Hippocampal formation (tissue), 2 donors: ENCODE results near the gene ALKBH4.
"Not testable (repeated sequence)": the region's sequence is repeated elsewhere in the genome, so short reads cannot be mapped to it uniquely, and the experiment has no call there.

Experiments
- DNase-seq, 2 donors: peaks; one replicate each; lab custom pipeline; 2025; lab: John Stamatoyannopoulos, UW

Gene ALKBH4

GRCh38 chr7:102455596-102455995 is 9.1 kb downstream of the ALKBH4 start:
- DNase-seq: no peak

- DNase-seq: not testable (repeated sequence)
Measured at GRCh38 chr7:102454932-102455331, 9.7 kb downstream of the ALKBH4 start.

DNA sequence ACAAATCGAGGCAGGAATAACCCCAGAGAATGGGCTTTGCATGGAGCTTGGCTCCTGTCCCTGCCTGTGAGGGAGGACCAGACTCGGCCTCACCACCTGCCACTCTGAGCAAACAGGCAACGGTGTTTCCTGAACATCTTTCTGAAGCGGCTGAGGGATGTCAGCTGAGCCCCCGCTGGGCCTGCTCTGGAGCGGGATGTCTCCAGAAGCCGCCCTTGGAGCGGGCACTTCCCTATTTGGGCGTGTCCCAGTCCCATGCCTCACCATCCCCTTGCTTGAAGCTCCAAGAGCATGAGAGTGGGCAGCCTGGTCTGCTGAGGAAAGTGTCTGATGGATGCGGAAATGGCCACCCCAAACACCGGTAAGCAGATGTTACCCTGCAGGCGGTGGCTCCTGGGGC is 10.2 kb downstream of the ALKBH4 start:
- DNase-seq: no peak

- DNase-seq: no peak
Measured at GRCh38 chr7:102453319-102453718, 11.3 kb downstream of the ALKBH4 start.

GRCh38 chr7:102452451-102452850 is 12.2 kb downstream of the ALKBH4 start:
- no peak for DNase-seq

DNA sequence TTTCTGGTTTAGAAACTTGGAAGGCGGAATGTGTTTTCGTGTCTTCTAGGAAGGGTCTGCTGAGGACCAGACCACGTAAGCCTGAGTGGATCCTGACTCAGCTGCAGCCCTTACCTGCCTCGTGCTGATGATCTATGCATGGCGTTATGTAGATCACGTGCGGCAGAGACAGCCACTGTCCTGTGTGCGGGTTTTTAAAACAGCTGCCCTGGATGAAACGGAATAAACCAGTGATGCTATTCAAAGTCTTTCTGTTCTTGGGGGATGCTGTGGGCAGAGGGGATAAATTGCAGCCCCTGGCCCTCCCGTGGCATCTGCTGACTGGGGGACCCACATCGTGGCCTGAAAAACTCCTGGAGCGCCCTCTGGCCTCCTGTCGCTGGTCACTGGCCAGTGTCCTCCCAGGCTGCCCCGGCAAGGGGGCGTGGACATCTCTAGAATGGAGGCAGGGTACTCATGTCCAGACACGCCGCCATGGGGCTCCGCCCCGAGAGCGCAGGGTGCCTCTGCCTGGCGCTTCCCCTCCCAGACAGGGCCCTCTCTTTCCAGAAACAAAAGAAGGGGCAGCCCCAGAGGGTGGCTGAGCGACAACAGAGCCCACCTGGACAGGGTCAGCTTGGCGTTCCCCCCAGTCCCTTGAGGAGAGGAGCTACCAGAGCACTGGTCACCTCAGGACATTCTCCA is 13.2 kb downstream of the ALKBH4 start:
- DNase-seq: no peak

- no peak for DNase-seq
Measured at GRCh38 chr7:102450242-102450641, 14.4 kb downstream of the ALKBH4 start.

DNA sequence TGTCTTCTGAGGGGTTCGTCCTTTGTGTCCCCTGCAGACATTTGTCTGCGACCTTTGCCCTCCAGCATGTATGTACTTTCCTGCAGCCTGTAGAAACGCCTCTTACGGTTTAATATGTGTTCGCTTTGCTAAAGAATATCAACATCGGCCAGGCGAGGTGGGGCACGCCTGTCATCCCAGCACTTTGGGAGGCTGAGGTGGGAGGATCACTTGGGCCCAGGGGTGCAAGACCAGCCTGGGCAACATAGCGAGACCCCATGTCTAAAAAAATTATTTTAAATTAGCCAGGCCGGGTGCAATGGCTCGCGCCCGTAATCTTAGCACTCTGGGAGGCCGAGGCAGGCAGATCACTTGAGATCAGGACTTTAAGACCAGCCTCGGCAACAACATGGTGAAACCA is 15.5 kb downstream of the ALKBH4 start:
- no peak for DNase-seq

- DNase-seq: no peak
Measured at GRCh38 chr7:102447311-102447710, 17.4 kb downstream of the ALKBH4 start.

GRCh38 chr7:102446387-102447156 is 18.1 kb downstream of the ALKBH4 start:
- DNase-seq: no peak

- no peak for DNase-seq
Measured at GRCh38 chr7:102445674-102446071, 19.0 kb downstream of the ALKBH4 start.

DNA sequence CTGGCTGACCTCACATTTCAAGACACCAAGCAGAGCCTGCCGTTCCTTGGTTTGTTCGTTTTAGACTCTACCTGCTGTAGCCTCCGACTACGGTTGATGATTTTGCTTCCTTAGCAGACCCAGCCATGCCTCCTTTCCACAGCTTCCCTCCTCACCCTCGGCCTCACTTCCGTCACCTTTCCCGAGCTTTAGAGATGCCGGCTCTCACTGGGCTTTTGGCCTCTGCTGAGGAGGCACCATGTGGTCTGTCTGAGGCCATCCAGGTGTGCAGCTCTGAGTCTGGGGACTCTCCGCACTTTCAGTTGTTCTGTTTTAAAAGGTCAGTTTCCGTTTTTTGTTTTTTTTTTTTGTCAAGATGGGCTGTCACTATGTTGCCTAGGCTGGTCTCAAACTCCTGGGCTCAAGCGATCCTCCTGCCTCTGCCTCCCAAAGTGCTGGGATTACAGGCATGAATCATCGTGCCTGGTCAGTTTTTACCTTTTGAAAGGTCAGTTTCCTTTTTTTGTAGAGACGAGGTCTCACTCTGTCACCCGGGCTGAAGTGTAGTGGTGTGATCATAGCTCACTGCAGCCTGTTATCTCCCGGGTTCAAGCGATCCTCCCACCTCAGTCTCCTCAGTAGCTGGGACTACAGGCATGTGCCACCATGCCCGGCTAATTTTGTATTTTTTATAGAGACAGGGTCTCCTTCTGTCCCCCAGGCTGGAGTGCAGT is 19.5 kb downstream of the ALKBH4 start:
- DNase-seq: no peak

GRCh38 chr7:102439963-102440795 is 24.5 kb downstream of the ALKBH4 start:
- no peak for DNase-seq

- no peak for DNase-seq
Measured at GRCh38 chr7:102436118-102436517, 28.5 kb downstream of the ALKBH4 start.

GRCh38 chr7:102434039-102434486 is 30.6 kb downstream of the ALKBH4 start:
- no peak for DNase-seq

DNA sequence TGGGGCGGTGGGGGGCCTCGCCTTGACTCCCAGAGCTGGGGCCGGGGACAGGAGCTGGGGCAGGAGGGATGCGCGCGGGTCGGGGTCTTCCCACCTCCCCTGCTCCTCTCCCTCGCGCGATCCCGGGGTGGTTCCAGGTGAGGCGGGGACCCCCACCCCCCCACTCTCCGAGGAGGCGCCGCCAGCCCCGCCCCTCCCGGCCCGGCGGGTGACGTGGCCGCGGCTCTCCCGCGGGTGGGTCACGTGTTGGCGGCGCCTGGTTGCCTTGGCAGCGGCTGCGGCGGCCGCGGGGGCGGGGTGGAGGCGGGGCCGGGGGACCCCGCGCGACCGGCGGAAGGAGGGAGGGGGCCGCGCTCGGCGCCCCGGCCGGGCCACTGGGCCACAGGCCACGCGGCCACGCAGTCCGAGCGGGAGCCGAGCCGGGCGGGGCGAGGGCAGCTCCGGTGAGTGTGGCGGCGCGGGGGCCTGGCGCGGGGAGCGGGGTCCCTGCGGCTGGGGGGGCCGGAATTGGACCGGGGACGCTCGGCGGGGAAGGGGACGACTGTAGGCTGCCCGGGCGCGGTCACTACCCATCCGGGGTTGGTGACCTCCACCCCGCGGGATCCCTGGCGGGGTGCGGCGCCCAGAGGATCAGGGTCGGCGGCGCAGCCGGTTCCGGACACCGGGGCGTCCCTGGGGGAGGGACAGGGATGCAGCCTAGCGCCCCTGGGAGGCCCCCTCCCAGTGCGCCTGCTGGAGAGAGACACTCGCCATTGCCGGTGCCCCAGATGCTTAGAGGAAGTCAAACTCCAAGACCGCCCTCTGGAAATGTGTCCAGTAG is 31.2 kb downstream of the ALKBH4 start, which contains the start of gene ORAI2:
TSS of gene ORAI2 (plus strand) at position 357 of the 820 bp plus-strand sequence. CDS start 5,382 bp downstream, outside the sequence.
- DNase-seq: peak; percentile 28 to 72

- no peak for DNase-seq
Measured at GRCh38 chr7:102432442-102433218, 32.0 kb downstream of the ALKBH4 start.

GRCh38 chr7:102431617-102432298 is 32.9 kb downstream of the ALKBH4 start:
- peak in 1 of 2 donors; percentile 14 for DNase-seq

DNA sequence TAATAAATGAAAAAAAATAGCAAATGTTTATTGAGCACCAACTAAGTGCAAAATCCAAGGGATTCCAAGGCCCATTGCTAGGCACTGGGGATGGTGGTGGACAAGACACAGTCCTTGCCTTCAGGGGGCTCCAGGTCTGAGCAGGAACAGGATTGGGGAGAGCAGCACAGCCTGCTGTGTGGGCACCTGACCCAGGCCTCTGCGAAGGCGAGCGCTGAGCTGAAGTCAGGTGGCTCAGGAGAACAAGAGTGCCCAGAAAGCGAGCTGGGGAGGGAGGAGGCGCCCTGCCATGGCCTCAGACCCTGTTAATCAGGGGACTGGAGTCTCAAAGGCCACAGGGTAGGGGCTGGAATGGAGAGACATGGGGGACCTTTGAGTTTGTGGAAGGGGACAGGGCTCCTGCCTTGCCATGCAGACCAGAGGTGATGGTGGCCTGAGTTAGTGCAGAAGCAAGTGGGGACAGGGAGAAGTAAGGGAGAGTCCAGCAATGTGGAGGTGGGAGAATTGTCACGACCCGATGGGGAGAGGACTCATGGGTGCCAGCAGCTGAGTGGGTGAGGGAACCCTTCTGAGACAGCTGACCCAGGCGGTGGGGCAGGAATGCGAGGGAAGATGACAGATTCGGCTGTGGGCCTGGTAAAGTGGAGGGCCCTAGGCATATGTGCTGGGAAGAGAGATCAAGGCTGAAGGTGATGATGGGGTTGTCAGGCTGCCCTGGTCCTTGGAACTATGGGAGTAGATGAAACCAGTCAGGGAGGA is 35.3 kb downstream of the ALKBH4 start:
- DNase-seq: no peak
